Loucy (cell line): ENCODE data around the gene CADM2.

Experiments used
- H2AFZ ChIP-seq: fragments of 200-600 bp; sonication (generic); 2 replicates; pipeline ENCODE4 v1.6.0; 2016; ENCODE audit warnings: antibody characterized with exemption, mild to moderate bottlenecking, low read length, moderate library complexity
- H3F3A ChIP-seq: fragments of 200-600 bp; 2 replicates; pipeline ENCODE4 v1.6.0; 2016; ENCODE audit warnings: antibody characterized with exemption, low read depth, mild to moderate bottlenecking
- H3K27me3 ChIP-seq: fragments of 200-600 bp; sonication (generic); 2 replicates; pipeline ENCODE4 v1.6.1; 2014; ENCODE audit warnings: low read length, mild to moderate bottlenecking; ENCODE audit not compliant: insufficient read depth, poor library complexity, severe bottlenecking
- H3K36me3 ChIP-seq: fragments of 200-600 bp; sonication (generic); 2 replicates; pipeline ENCODE4 v1.6.1; 2016; ENCODE audit warnings: low read length; ENCODE audit not compliant: insufficient read depth
- H3K4me1 ChIP-seq: fragments of 200-600 bp; sonication (generic); 2 replicates; pipeline ENCODE4 v1.5.1; 2014; ENCODE audit warnings: low read length, mild to moderate bottlenecking; ENCODE audit not compliant: insufficient read depth, poor library complexity, severe bottlenecking
- H3K4me2 ChIP-seq: fragments of 200-600 bp; sonication (generic); 2 replicates; pipeline ENCODE4 v1.6.0; 2014; ENCODE audit warnings: antibody characterized with exemption, low read length, low read depth, mild to moderate bottlenecking; ENCODE audit not compliant: poor library complexity, severe bottlenecking
- H3K4me3 ChIP-seq: fragments of 200-600 bp; sonication (generic); 2 replicates; pipeline ENCODE4 v1.5.1; 2014; ENCODE audit warnings: low read length, mild to moderate bottlenecking, mixed read lengths; ENCODE audit not compliant: poor library complexity, severe bottlenecking
- H3K79me2 ChIP-seq: fragments of 200-600 bp; sonication (generic); 2 replicates; pipeline ENCODE4 v1.6.1; 2014; ENCODE audit warnings: low read length; ENCODE audit not compliant: insufficient read depth
- H3K9ac ChIP-seq: fragments of 200-600 bp; sonication (generic); 2 replicates; pipeline ENCODE4 v1.6.0; 2014; ENCODE audit warnings: mild to moderate bottlenecking, low read depth, low read length, moderate library complexity; ENCODE audit not compliant: poor library complexity, severe bottlenecking
- H3K9me2 ChIP-seq: fragments of 200-600 bp; sonication (generic); replicated peaks from 2 replicates; pipeline ENCODE4 v1.6.1; 2016; ENCODE audit warnings: low read depth, low read length, mixed read lengths
- H3K9me3 ChIP-seq: fragments of 200-600 bp; sonication (generic); 2 replicates; pipeline ENCODE4 v1.6.1; 2014; ENCODE audit warnings: mild to moderate bottlenecking, antibody characterized with exemption, low read length, low read depth; ENCODE audit not compliant: insufficient read depth
- H4K20me1 ChIP-seq: fragments of 200-600 bp; sonication (generic); 2 replicates; pipeline ENCODE4 v1.6.0; 2014; ENCODE audit warnings: antibody characterized with exemption, low read length, mild to moderate bottlenecking; ENCODE audit not compliant: insufficient read depth, poor library complexity, severe bottlenecking
- CTCF ChIP-seq: fragments of 200-600 bp; sonication (generic); conservative IDR thresholded peaks from 2 replicates; pipeline ENCODE4 v1.5.1; 2014; ENCODE audit warnings: mild to moderate bottlenecking, antibody characterized with exemption, low read length
- EZH2phosphoT487 ChIP-seq: fragments of 200-600 bp; IDR thresholded peaks from 2 replicates; pipeline ENCODE4 v1.6.1; 2018; ENCODE audit warnings: antibody characterized with exemption, mild to moderate bottlenecking, moderate library complexity, borderline replicate concordance

CADM2 gene

DNA sequence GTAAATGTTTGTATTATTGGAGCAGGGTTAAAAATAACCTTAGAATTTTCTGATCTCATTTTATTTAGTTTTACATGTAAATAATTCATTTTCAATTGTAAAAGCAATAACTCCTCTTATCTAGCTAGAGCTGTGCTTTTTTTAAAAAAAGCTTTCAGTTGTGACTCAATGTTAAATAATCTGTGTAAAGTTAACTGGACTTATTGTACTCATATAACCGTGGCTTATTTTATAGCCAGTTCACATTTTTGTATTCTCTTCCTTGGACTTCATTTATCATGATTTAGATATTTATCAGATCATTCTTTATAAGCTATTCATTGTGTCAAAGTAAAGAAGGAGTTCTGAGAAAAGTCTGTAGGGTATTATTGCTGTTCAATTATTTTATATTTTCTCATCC, 435.6 kb downstream of the CADM2 start:
- Histone ChIP-seq H3K9me3 (no peaks in the 10 kb centered on the region), H4K20me1 (no peaks in the 10 kb centered on the region), H3K79me2 (no peaks in the 10 kb centered on the region), H3K36me3 (no peaks in the 10 kb centered on the region), H3K4me2 (no peak overlapping the region), H3K27me3 (no peaks in the 10 kb centered on the region), H3K4me3 (no peak overlapping the region), H2AFZ (no peak overlapping the region), H3K9me2 (no peaks in the 10 kb centered on the region), H3K4me1 (no peaks in the 10 kb centered on the region), H3F3A (no peaks in the 10 kb centered on the region), H3K9ac (no peak overlapping the region)
- no peak for TF ChIP-seq CTCF
- TF ChIP-seq EZH2phosphoT487, result no peak

- no peaks in the 10 kb centered on the region for H3K36me3 ChIP-seq
- TF ChIP-seq EZH2phosphoT487 (no peak), CTCF (no peak)
- H3F3A ChIP-seq, result no peaks in the 10 kb centered on the region
- no peak overlapping the region for H3K4me2 ChIP-seq
- no peaks in the 10 kb centered on the region for H3K9me3 ChIP-seq
- H3K4me3 ChIP-seq, result no peak overlapping the region
- no peaks in the 10 kb centered on the region for H3K9me2 ChIP-seq
- no peaks in the 10 kb centered on the region for H3K27me3 ChIP-seq
- H3K4me1 ChIP-seq, result no peaks in the 10 kb centered on the region
- no peaks in the 10 kb centered on the region for H4K20me1 ChIP-seq
- H3K9ac ChIP-seq, result no peak overlapping the region
- H2AFZ ChIP-seq, result no peak overlapping the region
- no peaks in the 10 kb centered on the region for H3K79me2 ChIP-seq
These were observed 438.6 kb downstream of the CADM2 start for GRCh38 chr3:85397434-85397833.

DNA sequence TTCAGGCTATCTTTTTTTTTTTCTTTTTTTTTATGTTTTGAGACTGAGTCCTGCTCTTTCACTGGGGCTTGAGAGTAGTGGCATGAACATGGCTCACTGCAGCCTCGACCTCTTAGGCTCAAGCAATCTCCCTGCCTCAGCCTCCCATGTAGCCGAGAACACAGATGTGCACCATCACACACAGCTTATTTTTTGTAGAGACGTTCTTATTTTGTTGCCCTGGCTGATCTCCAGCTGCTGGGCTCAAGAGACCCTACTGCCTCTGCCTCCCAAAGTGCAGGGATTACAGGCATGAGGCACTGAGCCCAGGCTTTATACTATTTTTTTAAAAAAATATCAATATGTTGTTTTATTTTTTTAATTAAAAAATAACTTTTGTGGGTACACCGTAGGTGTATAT, 467.3 kb downstream of the CADM2 start:
- Histone ChIP-seq H3K4me1 (no peaks in the 10 kb centered on the region), H3K4me2 (no peak overlapping the region), H4K20me1 (no peaks in the 10 kb centered on the region), H3K9me3 (no peaks in the 10 kb centered on the region), H3K9ac (no peak overlapping the region), H3F3A (no peaks in the 10 kb centered on the region), H3K79me2 (no peaks in the 10 kb centered on the region), H3K4me3 (no peak overlapping the region), H2AFZ (no peak overlapping the region), H3K9me2 (no peaks in the 10 kb centered on the region), H3K36me3 (no peaks in the 10 kb centered on the region), H3K27me3 (no peaks in the 10 kb centered on the region)
- no peak for TF ChIP-seq CTCF
- TF ChIP-seq EZH2phosphoT487, result no peak
